NCI-H82 (cell line): ENCODE measurements around the gene TRABD2B.

Experiments used
- DNase-seq: peaks from one replicate; lab custom pipeline; 2025; lab: John Stamatoyannopoulos, UW

TRABD2B gene

GRCh38 chr1:47997289-47998200 is at the start of gene TRABD2B:
TSS of gene TRABD2B (minus strand) at chr1:47997385.
- peak; percentile 81 for DNase-seq

GRCh38 chr1:48044311-48044710 is 47.1 kb upstream of the TRABD2B start:
- no peak for DNase-seq

GRCh38 chr1:48043622-48044021 is 46.4 kb upstream of the TRABD2B start:
- peak; percentile 15 for DNase-seq

GRCh38 chr1:48040154-48040553 is 43.0 kb upstream of the TRABD2B start:
- no peak for DNase-seq

- peak; percentile 24 for DNase-seq
These were observed 42.2 kb upstream of the TRABD2B start for GRCh38 chr1:48039088-48040054.

GRCh38 chr1:48038270-48038767 is 41.1 kb upstream of the TRABD2B start:
- DNase-seq, result peak; percentile 27

GRCh38 chr1:48036710-48037355 is 39.6 kb upstream of the TRABD2B start:
- no peak for DNase-seq

- DNase-seq, result no peak
These were observed 38.4 kb upstream of the TRABD2B start for GRCh38 chr1:48035371-48036141.

- no peak for DNase-seq
These were observed 36.4 kb upstream of the TRABD2B start for GRCh38 chr1:48033495-48034045.

- no peak for DNase-seq
These were observed 34.5 kb upstream of the TRABD2B start for GRCh38 chr1:48031676-48032075.

- no peak for DNase-seq
These were observed 33.6 kb upstream of the TRABD2B start for GRCh38 chr1:48030696-48031365.

- DNase-seq, result no peak
These were observed 33.0 kb upstream of the TRABD2B start for GRCh38 chr1:48030211-48030610.

GRCh38 chr1:48028218-48029069 is 31.3 kb upstream of the TRABD2B start:
- no peak for DNase-seq

- no peak for DNase-seq
These were observed 30.3 kb upstream of the TRABD2B start for GRCh38 chr1:48027533-48027835.

GRCh38 chr1:48026701-48027532 is 29.7 kb upstream of the TRABD2B start:
- DNase-seq, result no peak

GRCh38 chr1:48026275-48026674 is 29.1 kb upstream of the TRABD2B start:
- DNase-seq, result no peak

GRCh38 chr1:48025076-48025475 is 27.9 kb upstream of the TRABD2B start:
- peak; percentile 97 for DNase-seq

GRCh38 chr1:48023488-48023887 is 26.3 kb upstream of the TRABD2B start:
- DNase-seq, result no peak

GRCh38 chr1:48022306-48022705 is 25.1 kb upstream of the TRABD2B start:
- no peak for DNase-seq
